HG03097 (cell line): ENCODE results near the gene ATP7B.
"Not testable (repeated sequence)": the region's sequence is repeated elsewhere in the genome, so short reads cannot be mapped to it uniquely, and the experiment has no call there.

Experiments used
- ATAC-seq: cut with Tn5 transposase; IDR thresholded peaks from one replicate; pipeline ENCODE4 v1.9.1; 2021; ENCODE audit not compliant: unreplicated experiment, low FRiP score

The ATP7B gene

GRCh38 chr13:52009946-52010345 is 1.3 kb downstream of the ATP7B start:
- no peak for ATAC-seq

- ATAC-seq = no peak
These were observed 4.6 kb downstream of the ATP7B start for GRCh38 chr13:52006523-52007245.

GRCh38 chr13:52005841-52006522 is 5.3 kb downstream of the ATP7B start:
- ATAC-seq = no peak

- no peak for ATAC-seq
These were observed 6.6 kb downstream of the ATP7B start for GRCh38 chr13:52004511-52005170.

GRCh38 chr13:52003541-52003940 is 7.7 kb downstream of the ATP7B start:
- ATAC-seq = no peak

GRCh38 chr13:52002361-52002760 is 8.9 kb downstream of the ATP7B start:
- no peak for ATAC-seq

GRCh38 chr13:52001120-52001731 is 10.0 kb downstream of the ATP7B start:
- ATAC-seq = peak; percentile 59

GRCh38 chr13:51999921-52000320 is 11.3 kb downstream of the ATP7B start:
- ATAC-seq = no peak

GRCh38 chr13:51999510-51999911 is 11.7 kb downstream of the ATP7B start:
- no peak for ATAC-seq

GRCh38 chr13:51998723-51999509 is 12.3 kb downstream of the ATP7B start:
- no peak for ATAC-seq

- ATAC-seq = no peak
These were observed 13.5 kb downstream of the ATP7B start for GRCh38 chr13:51997641-51998330.

- no peak for ATAC-seq
These were observed 14.1 kb downstream of the ATP7B start for GRCh38 chr13:51997186-51997585.

GRCh38 chr13:51996641-51997040 is 14.6 kb downstream of the ATP7B start:
- no peak for ATAC-seq

GRCh38 chr13:51995677-51996551 is 15.3 kb downstream of the ATP7B start:
- ATAC-seq = no peak

- no peak for ATAC-seq
These were observed 17.5 kb downstream of the ATP7B start for GRCh38 chr13:51993713-51994112.

- no peak for ATAC-seq
These were observed 22.1 kb downstream of the ATP7B start for GRCh38 chr13:51988988-51989618.

GRCh38 chr13:51984904-51985303 is 26.3 kb downstream of the ATP7B start:
- not testable (repeated sequence) for ATAC-seq

- not testable (repeated sequence) for ATAC-seq
These were observed 28.0 kb downstream of the ATP7B start for GRCh38 chr13:51983292-51983691.
